GM21723 (cell line): ENCODE measurements around the gene GALNTL6.
"Not testable (repeated sequence)": the region's sequence is repeated elsewhere in the genome, so short reads cannot be mapped to it uniquely, and the experiment has no call there.

Source experiments
- ATAC-seq: cut with Tn5 transposase; IDR thresholded peaks from one replicate; pipeline ENCODE4 v1.9.1; 2021; ENCODE audit warnings: mild to moderate bottlenecking, moderate library complexity; ENCODE audit not compliant: unreplicated experiment

The GALNTL6 gene

DNA sequence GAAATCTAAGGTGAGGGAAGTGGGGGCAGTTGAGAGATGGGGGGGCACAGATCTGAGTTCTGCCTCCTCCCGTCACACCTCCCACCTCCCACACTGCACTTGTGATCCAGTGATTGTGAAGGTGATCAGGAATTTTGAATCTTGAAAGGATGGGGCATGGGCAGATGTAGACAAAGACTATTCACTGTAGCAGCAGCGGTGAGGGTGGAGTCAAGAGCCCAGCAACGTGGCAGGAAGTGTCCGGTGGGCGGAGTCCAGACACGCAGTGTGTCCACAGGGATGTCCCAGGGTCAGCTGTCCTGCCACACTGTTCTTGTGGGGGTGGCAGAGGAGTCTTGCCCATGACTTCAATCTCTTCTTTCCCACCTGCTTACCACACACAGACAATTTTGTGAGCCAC lies 1024.9 kb downstream of the GALNTL6 start:
- no peak for ATAC-seq

DNA sequence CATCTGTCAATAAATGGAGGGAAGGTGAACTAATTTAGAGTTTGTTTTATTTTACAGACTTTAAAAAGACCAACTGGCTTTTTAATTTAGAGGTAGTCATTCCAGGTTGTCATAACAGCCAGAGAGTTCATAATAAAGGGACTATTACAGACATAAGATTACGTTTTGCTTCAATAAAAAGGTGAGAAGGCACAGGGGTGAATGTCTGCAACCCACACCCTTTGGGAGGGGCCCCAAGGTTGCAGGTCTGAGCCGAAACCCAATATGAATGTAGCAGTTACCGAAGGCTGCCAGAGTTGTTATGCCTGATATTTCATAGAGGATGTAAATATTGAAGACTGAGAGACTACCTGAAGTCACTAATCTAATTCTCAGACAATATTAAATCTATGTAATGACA lies 1025.7 kb downstream of the GALNTL6 start:
- ATAC-seq = no peak

DNA sequence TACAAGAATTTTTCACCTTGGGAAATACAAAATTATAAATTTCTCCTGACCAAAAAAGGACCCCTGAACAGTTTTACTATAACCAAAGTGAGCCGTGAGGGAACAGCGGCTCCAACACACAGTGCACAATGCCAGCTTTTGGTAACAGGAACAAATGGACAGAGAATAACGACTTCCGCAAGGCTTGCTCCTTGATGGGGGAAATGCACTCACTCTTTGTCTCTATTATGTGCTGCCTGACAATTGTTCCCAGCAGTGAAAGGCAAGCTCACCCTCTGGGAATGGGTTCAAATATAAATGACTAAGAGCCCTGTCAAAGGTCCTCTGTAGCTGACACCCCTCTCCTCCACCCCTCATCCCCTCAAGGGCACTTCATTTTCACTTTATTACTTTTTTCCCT lies 1029.6 kb downstream of the GALNTL6 start:
- ATAC-seq = no peak

DNA sequence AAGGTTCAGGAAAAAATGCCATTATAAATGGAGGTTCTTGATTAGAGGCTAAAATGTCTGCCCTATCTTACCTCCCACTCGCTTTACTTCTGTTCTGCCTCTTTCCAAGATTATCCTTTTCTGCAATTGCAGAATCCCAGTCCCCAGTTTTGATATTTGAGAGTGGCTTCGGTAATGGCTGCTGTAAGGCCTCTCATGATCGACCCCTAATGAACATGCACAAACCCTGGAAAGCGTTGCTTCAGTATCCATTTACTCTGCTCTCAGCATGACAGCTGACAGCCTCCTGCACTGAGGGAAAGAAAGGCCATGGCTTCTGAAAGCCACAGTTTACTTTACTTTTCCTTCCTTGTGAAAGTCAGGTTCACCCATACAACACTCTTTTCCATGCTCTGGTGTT lies 1030.0 kb downstream of the GALNTL6 start:
- ATAC-seq = no peak

DNA sequence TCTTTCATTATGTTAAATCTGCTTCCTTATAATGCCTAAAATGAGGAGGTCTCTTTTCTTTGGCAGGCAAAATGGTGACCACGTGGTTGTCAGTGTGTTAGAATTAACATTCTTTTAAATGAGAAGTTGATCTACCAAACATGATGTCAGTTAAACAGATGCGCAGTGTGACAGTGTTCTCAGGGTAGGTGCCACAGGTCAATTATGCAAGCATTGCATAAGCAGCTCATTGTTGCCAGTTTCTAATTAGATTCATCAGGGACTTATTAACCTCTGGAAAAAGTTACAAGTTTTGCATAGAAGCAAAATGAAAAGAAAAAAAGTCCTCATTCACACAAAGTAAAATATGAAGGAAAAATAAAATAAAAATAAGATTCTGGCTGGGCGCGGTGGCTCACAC lies 1031.4 kb downstream of the GALNTL6 start:
- no peak for ATAC-seq

DNA sequence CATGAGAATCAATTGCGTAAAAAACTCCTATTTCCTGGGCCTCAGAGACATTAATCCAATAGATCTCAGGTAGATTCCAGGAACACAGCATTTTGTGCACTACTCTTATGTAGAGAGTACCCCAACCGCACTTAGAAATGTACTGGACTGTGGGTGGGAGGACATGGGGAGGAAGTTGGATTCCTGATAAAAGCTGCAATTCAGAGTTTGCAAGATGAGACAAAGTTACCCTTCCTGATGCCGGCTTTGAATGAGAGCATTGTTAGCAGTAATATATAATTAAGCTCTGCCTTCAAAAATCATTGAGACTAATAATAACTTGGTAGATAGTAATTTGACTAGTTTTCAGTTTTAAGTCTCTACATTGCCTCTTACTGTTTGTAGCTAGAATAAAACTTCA lies 1032.1 kb downstream of the GALNTL6 start:
- ATAC-seq = no peak

DNA sequence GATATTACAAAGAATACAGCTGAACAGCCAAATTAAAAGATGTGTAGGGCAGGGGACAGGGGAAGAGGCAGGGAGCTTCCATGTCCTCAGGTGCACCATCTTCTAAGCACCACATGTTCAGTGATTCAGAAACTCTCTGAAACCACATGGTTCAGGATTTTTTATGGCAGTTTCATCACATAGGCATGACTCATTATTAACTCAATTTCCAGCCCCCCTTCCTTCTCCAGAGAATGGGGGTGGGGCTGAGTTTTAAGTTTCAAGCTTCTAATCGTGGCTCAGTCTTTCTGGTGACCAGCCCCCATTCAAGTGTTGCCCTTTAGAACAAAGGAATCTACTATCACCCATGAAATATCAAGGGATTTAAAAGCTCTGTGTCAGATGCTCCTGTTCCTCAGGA lies 1037.6 kb downstream of the GALNTL6 start:
- ATAC-seq = no peak

DNA sequence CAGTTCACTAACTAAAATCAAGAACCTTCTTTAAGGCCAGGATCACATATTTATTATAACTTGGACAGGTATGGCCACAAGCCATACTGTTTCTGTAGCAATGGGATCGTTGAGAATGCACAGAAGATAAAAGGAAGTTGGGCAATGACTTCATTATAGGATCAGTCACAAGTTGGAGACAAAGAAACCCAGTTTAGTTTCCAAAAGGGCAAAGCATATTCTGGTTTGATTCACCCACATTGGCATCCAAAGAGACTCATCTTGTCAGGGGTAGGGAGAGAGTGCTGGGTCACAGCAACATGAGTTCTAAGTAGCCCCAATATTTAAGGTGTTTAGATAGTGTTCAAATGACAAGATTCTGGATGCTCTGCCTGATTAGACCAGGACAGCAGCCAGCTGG lies 1038.3 kb downstream of the GALNTL6 start:
- ATAC-seq = no peak

DNA sequence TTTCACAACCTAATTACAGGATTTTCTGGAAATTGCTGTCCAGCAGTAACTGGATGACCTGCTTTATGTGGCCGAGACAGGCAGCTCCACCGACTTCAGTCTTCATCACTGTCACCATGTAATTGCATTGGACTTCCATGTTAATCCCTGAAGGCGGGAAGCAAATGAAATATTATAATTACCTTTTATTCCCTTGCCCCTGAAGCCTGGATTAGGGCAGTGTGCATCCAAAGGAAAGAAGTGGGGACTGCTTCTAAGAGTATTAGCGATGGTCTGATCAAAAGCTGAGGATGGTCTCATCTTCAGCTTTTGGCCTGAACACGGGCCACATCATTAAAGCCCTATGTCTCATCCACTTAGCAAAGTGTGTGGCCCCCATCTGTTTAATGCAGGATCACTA lies 1043.8 kb downstream of the GALNTL6 start:
- no peak for ATAC-seq

DNA sequence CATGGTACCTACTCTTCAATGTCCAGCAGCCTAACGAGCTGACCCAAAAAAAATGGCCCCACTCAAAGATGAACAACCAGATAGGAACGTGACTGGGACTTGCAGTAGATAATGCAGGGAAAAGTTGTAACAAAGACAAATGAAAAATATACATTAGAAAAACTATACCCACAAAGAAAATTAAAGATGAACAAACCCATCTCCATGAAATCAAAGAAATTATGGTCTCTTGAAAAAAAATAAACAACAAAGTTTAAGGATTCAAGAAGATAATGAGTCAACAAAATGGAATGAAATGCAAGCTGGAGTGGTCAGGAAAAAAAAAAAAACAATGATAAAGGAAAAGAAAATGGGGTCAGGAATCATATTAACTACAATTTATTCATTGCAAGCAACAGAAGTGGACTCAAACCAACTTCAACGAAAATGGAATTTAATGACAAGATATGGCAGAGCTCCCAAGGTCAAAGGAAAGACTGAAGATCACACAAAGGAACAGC lies 1045.6 kb downstream of the GALNTL6 start:
- no peak for ATAC-seq

DNA sequence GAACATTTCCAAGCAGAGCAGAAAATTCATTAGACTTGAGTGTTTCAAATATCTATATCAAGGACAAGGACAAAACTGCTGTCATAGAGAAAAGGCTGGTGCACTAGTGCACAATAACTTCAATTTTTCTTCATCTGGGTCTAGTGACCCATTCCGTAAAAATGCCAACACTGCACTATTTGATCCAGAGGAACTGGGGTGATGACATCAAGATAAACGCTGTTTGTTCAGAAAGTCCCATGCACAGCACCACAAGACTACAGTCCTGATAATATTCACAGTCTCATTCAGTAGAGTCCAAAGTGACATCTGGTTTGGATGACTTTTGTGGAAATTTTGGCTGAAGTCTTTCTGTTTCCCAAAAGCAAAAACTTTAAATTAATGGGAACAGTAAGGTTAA lies 1051.9 kb downstream of the GALNTL6 start:
- ATAC-seq = no peak

DNA sequence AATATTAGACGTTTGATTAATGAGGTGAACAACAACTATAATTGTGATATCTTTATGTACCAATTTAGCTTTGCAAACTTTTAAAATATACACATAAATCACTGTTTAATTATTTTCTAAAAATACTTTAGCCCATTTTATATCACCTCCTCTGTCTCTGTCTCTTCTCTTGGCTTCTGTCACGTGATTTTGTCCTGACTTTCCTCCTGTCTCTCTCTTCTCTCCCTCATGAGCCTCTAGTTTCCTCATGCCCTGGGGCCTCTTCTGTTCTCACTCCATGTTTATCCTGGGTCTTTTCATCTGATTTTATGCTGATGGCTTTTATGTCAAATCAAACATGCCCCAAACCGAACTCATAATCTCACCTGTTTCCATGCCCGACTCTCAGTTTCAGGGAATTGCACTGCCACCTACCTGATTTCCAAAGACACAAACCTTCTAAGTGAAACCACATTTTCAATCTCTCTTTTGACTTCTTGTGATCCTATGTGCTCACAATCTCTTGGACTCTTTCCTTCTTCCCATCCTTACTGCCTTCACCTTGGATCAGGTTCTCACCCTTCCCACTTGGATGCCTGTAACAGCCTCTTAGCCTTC lies 1052.4 kb downstream of the GALNTL6 start:
- ATAC-seq = no peak

DNA sequence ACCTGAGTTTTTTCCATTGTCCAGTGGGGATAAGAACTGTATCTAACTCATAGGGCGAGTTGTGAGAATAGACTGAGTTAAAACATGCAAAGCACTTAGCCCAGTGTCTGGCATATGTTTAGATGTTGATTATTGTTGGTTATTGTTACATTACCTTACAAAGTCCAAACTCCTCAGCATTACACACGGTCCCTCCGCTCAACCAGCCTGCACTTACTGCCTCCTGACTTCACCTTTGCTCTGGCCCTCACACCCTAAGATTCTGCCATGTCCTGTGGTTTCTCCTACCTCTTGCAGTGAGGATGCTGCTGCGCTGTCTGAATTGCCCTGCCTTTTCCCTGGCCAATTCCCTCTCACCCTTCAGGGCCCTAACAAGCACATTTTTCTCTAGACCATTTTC lies 1053.2 kb downstream of the GALNTL6 start:
- no peak for ATAC-seq

DNA sequence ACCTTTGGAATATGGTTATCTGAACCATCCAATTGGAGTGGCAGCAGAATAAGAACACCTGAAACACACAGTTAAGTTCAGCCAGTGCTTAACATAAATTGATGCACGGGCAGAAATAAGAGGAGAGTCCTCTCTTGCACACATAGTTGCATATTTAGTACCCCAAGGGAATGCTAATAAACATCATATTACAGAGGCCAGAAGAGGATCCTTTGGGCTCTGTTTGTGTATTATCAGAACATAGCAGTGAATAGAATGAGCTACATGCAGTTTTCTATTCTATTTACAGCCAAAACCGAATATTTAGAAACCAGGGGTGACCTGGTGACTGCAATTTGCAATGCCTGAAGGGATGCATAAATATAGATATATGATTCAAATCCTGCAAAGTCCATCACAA lies 1054.6 kb downstream of the GALNTL6 start:
- no peak for ATAC-seq

DNA sequence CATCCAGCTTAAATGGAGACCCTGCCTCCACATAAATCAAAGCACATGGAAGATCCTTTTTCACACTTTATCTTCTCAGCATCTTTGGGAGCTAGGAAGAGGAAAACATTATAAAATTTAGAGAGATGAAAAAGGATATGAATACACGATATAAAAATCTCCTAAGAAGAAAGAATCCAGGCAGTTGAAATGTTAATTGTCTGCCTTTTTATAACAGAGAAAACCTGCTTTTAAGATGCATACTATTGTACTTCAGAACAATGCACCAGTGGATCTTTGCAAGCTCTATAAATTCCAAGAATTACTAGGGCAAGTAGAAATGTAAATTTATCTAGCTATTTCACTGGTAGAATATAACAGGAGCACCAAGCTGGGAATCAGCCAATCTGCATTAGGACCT lies 1055.1 kb downstream of the GALNTL6 start:
- ATAC-seq = no peak

DNA sequence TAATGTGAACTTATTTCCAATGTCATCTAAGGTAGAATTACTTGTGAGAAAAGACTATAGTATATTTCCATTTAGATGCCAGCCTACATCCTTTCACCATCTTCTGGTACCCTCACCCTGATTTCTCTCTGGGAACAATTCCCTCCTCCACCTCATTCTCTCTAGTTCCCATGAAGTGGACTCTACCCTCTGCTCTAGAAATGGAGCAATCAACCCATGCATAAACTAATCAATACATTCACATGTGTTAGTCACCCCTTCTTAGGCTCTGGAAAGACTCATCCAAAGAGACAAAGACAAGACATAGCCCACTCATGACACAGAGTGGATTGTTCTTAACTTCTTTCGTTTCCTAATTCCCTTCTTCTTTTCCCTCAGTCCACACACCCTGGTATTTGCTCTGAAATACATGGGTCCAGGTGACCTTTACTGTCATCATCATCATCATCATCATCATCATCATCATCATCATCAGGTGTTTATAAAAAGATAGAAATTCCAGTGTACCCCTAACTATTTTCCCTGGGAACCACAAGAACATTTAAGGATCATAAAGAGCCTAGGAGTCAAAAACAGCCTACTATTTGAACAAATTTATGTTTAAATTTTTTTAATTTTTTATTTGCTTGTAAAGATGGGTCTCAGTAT lies 1056.5 kb downstream of the GALNTL6 start:
- ATAC-seq = no peak

DNA sequence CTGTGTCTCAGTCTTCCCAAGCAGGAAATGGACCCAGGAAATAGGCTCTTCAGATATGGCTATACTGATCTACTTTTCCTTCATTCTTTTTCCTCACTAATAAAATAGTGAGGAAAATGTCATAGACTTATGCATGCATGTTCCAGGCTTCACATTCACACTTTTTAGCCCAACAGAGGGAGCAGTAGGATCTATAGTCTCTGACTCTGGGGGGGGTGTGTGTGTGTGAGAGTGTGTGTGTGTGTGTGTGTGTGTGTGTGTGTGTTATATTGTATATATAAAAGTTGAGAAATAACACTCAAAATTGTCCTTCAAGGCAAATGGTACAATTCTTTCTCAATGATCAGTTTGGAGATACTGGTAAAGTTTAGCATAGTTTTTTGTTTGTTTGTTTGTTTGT lies 1058.2 kb downstream of the GALNTL6 start:
- ATAC-seq = no peak

DNA sequence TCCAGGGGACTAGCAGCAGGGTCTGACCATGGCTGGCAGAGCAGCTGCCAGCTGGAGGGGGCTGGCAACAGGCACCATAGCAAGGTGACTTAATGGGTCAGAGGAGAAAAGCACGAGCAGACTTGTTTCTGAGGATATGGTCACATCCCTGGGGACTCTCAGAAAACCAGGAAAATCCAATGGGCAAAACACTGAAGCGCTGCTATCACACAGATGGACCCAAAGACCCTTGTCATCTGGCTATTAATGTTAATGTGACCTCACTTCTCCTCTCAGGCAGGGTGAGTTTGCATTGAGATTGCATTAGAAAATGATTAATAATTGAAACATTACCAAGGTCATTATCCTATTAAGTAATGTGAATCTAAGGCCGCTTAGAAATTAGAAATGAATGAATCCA lies 1061.7 kb downstream of the GALNTL6 start:
- no peak for ATAC-seq

DNA sequence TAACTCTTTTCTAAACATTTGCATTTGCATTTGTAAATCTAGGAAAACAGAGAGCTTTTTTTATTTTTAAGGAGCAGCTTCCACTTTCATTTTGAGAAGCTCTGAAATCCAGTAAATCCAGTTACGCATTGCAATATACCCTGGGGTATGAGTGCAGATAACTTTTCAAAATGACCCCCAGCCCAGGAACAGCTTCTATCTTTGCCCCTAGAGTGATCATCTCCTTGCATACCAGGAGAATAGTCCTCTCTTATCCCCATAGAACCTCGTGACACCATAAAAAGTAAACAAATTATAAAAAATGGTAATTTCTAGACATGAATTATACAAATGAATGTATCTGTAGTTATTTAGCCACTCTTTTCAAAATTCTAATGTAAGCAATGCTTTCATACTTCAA lies 1063.2 kb downstream of the GALNTL6 start:
- no peak for ATAC-seq

DNA sequence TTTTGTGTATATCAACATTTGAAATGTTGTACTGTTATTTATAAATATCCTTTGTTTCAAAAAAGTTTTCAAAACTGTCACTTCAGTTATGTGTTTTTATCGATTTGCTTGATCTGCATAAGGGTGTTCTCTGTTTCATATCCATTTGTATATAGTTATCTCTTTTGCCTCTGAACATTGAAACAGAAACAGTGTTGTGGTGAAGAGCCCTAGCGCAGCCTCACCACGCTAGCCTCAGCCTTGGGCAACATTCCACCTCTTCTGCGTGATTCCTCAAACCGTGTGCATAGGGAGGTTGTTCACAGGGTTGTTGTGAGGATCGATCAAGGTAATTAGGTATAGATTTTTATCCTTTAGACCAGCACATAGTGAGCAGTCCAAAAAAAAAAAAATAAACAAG lies 1068.4 kb downstream of the GALNTL6 start:
- ATAC-seq = no peak

DNA sequence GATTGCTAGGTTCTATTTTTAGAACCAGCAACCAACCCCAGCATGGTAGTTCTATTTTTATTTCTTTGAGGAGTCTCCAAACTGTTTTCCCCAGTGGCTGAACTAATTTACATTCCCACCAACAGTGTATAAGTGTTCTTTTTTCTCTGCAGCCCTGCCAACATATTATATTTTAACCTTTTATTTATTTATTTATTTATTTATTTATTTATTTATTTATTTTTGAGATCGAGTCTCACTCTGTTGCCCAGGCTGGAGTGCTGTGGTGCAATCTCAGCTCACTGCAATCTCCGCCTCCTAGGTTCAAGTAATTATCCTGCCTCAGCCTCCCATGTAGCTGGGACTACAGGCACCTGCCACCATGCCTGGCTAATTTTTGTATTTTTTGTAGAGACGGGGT lies 1074.2 kb downstream of the GALNTL6 start:
- ATAC-seq = not testable (repeated sequence)

DNA sequence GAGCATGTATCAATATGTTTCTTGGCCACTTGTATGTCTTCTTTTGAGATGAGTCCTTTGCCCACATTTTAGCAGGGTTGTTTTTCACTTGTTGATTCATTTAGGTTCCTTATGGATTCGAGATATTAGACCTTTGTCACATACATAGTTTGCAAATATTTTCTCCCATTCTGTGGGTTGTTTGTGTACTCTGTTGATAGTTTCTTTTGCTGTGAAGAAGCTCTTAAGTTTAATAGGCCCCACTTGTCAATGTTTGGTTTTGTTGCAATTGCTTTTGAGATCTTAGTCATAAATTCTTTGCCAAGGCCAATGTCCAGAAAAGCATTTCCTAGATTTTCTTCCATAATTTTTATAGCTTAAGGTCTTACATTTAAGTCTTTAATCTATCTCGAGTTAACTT lies 1074.8 kb downstream of the GALNTL6 start:
- no peak for ATAC-seq

DNA sequence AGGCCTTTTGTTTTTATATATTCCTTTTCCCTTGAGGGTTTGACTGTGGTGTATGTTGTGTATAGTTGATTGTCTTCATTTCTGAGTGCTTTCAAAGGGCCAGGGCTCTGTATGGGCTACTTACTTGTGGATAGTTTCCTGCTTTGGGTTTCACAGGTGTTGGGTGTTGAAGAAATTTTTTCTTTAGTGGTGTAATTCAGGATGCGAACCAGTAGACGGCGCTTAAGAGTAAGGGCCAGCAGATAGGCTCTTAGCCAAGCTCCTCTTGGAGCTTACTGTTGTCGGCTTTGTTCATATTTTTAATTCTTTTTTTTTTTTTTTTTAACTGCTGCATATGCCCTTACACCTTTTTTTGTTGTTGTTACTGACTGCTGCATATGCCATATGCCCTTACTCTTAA lies 1079.1 kb downstream of the GALNTL6 start:
- no peak for ATAC-seq
